ENCODE measurements around the gene TMEM72.

TMEM72 gene

GRCh38 chr10:44890696-44891563 lies 20.2 kb upstream of the TMEM72 start:
- no peak for DNase-seq

GRCh38 chr10:44891721-44892120 lies 19.4 kb upstream of the TMEM72 start:
- DNase-seq = no peak

- DNase-seq = no peak
These were observed 17.3 kb upstream of the TMEM72 start for GRCh38 chr10:44893604-44894468.

DNA sequence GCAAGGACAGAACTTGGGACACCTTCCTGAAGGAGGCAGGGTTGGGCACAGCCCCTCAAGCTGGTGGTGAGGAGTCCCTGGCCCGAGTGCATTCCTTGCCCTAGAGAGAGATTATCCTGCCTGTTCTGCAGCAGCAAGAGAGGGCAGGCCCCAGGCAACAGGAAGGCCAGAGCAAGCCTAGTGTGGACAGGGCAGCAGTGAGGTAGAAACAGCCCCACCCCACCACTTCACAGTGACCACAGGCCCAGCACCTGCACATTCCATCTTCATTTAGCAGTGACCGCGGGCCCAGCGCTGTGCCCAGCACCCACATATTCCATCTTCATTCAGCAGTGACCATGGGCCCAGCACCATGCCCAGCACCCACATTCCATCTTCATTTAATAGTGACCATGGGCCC lies 16.4 kb upstream of the TMEM72 start:
- DNase-seq = no peak

DNA sequence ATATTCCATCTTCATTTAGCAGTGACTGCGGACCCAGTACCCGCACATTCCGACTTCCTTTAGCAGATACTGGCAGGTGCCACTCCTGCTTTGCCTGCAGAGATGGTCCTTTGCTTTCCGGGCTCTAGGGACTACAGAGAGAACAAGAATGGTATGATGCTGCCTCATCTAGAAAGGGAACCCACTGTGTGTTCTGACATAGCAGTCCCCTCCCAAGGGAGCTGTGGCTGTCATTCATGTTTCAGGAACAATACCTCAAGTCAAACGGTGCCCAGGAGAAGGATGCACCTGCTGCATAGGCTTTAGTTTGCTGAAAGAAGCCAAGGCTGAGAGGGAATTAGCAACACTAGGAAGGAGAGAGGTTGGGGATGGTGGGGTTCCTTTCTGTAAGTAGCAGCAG lies 15.9 kb upstream of the TMEM72 start:
- DNase-seq = no peak

GRCh38 chr10:44897049-44897448 lies 14.1 kb upstream of the TMEM72 start:
- no peak for DNase-seq

- no peak for DNase-seq
These were observed 12.5 kb upstream of the TMEM72 start for GRCh38 chr10:44898665-44899064.

DNA sequence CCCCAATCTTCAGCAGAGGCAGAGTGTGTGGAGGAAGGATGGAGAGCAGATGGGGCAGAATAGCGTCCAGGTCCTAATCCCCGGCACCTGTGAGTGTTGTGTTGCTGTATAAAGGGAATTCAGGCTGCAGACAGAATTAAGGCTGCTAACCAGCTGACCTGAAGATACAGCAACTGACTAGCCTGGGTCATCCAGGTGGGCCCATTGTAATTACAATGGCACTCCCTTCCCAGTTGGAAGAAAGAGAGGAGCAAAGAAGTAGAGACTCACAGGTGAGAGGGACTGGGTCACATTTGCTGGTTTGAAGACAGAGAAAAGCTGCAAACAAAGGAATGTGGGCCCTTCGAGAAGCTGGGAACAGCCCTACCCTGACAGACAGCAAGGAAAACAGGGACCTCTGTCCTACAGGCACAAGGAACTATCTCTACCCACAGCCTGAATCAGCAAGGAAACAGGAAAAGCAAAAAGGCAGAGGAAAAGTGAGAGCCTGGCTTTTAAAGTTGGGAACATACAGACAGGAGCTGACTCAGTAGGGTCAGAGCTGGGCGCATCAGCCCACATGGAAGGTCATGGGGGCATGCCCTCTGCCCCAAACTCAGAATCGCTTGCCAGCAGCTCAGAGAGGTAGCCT lies 11.6 kb upstream of the TMEM72 start:
- DNase-seq = no peak

DNA sequence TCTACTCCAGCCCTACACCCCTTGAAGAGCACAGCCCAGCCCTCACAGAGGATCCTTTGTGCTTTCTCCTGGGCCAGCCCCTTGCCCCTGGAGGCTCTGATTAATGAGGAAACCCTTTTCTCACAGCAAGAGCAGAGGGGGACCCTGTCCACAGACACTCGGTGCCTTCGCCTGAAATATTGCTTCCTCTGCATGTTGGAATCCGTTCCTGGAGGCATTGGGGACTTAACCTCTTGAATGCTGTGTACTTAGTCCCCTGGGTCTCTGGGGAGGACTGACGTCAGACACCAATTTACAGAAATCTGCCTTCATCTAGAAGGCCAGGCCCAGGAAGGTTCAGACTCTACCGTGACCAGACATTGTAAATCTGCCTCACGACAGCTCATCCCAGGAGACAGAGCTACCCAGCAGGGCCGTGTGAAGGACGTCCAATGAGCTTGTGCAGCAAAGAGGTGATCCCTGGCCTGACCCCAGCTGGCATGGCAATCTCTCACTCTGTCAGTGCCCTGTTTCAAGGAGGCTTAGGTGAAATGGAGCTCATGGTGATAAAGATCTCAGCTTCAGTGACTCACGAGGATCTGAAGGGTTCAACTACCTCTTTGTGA lies 8.1 kb upstream of the TMEM72 start:
- no peak for DNase-seq

DNA sequence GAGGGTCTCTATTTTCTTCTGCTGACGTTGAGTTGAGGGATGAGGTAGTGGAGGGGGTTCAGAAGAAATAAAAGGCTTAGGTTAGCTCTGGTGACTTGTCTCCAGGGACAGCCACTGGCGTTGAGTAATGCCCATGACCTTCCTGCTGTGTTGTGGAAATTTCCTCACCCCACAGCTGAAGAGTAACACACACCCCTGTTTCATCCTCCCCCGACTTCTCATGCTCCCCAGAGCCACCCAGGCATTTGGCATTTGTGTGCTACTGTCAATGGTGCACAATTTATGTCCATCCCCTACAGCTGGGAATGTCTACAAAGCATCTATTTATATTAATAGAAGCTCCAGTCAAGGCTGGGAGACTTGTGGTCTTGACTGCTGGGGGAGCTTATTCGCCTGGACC lies 4.7 kb upstream of the TMEM72 start:
- DNase-seq = no peak

DNA sequence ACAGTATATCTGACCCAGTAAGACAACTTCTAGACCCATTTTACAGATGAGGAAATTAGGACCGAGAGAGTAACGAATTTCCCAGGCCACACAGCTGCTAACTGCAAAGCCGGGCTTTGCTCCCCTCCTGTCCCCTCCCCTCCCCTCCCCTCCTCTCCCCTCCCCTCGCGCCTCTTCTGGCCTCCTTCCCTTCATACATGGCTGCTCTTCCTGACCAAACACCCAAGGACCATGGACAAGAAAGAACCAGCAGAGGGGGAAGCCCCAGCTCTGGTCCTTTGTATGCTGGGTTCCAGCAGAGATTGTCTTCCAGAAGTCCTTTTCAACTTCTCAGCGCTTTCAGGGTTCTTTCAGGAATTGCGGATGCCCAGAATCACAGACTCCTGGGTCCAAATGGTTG lies 3.6 kb upstream of the TMEM72 start:
- no peak for DNase-seq

GRCh38 chr10:44908066-44908749 lies 2.9 kb upstream of the TMEM72 start:
- DNase-seq = no peak

- no peak for DNase-seq
These were observed 2.1 kb upstream of the TMEM72 start for GRCh38 chr10:44908936-44909630.

- DNase-seq = no peak
These were observed 1.2 kb upstream of the TMEM72 start for GRCh38 chr10:44909910-44910309.

- no peak for DNase-seq
These were observed 535 bp upstream of the TMEM72 start for GRCh38 chr10:44910602-44911001.

DNA sequence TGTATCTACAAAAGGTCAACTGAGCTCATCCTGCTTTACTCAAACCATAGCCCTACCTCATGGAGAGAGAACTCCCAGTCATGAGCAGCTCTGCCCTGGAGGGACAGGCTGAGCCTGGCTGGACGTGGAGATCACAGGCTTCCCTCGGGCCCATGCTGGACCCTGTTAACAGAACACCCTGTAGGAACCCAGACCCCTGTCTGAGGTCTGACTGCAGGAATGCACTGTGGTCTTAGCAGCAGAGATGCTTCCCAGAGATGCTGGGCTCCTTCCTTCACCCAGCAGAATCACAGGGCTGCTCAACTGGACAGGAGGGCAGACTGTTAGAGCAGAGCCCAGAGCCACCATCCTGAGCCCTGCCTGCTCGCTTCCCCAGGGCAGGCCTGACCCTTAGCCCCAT lies 814 bp downstream of the TMEM72 start:
- DNase-seq = no peak

DNA sequence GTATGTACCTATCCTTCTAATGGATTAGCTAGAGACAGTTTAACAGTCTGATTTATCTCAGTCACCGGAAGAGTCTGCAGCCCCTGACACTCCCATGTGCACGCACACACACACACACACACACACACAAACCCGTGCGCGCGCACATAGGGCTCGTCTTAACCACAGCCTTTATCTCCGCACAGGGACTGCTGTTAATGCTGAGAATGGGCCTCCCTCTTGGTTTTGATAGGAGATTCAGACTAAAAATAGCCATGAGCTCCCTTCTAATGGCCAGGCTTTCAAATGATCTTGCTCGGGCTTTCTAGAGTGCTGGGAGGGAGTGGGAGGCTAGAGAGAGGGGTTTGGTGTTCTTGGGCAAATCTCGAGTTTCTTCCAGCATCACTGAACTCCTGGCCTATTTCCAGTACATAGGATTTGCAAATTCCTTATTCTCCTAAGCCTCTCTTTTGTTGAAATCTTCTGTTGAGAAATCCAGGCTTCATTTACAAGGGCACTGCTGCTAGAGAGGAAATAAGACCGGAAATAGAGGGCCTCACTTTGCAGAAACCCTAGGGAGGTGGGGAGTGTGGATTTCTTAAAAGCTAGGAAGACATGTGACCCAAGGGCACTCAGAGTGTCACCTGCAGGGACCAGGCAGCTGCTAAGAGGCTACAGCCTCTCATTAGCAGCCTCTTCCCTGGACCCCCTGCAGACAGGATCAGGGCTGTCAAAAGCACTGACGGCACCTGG lies 2.4 kb downstream of the TMEM72 start:
- DNase-seq = peak; percentile 29

GRCh38 chr10:44914891-44915290 lies 3.8 kb downstream of the TMEM72 start:
- no peak for DNase-seq

- no peak for DNase-seq
These were observed 5.3 kb downstream of the TMEM72 start for GRCh38 chr10:44916429-44916828.

DNA sequence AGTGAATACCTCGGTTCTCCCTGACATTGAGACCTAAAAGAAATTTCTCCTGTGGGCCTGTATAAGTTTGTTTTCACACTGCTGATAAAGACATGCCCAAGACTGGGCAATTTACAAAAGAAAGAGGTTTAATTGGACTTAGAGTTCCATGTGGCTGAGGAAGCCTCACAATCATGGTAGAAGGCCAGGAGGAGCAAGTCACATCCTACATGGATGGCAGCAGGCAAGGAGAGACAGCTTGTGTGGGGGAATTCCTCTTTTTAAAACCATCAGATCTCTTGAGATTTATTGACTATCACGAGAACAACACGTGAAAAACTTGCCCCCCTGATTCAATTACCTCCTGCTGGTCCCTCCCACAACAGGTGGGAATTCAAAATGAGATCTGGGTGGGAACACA lies 6.7 kb downstream of the TMEM72 start:
- DNase-seq = no peak

DNA sequence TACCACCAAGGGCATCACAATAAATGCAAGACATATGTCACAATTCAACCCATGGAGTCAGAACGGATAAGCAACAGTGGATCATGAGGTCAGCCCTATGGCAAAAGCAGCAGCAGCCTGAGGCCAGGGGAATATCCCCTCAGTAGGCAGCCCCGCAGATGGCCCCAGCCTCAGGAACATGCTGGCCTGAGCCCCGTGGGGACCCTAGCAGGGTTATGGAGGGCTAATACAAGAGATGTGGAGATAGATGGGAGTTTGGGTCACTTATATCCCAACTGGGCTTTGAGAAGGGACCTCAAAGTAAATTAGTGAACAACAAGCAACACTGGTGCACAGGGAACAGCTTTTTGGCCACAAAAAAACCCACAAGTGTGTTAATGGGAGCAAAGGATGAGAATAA lies 9.1 kb downstream of the TMEM72 start:
- no peak for DNase-seq
